Activated naive CD8-positive, alpha-beta T cell (primary cell): Measurements from ENCODE around the gene TMEM205.
A peak's percentile ranks its signal among the peaks of the same experiment; 100 is the strongest.

Experiments used
- H3K27ac Mint-ChIP-seq: one replicate; pipeline ENCODE4 v1.8.0; 2021; ENCODE audit warnings: mixed read lengths
- H3K27me3 Mint-ChIP-seq: one replicate; pipeline ENCODE4 v1.8.0; 2021; ENCODE audit warnings: mixed read lengths
- H3K36me3 Mint-ChIP-seq: one replicate; pipeline ENCODE4 v1.8.0; 2021; ENCODE audit warnings: mixed read lengths
- H3K4me1 Mint-ChIP-seq: one replicate; pipeline ENCODE4 v1.8.0; 2021; ENCODE audit warnings: low read depth, mixed read lengths
- H3K4me3 Mint-ChIP-seq: one replicate; pipeline ENCODE4 v1.8.0; 2021; ENCODE audit warnings: mild to moderate bottlenecking, mixed read lengths
- H3K9me3 Mint-ChIP-seq: one replicate; pipeline ENCODE4 v1.8.0; 2021; ENCODE audit warnings: low read depth, mixed read lengths

The TMEM205 gene

DNA sequence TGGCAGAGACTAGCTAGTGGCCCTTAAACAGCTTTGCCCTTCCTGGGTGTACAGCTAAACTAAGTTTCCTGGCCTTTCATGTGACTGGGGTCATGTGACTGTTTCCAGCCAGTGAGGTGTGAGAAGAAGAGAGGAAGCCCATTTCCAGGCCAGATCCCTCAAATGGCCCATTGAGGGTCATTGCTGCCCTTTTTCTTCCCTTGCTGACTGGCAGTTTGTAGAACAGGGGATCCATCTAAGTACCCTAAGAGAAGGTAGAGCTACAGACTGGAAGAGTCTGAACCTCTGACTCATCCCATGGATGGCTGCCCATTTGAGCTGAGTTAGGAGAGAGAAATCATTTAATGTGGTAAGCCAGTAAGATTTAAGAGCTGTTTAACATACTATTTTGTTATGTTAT is 31.2 kb upstream of the TMEM205 start:
- H3K36me3 Mint-ChIP-seq, result peaks cover 5% of the 10 kb centered on the region
- no peak overlapping the region for H3K4me3 Mint-ChIP-seq
- H3K27me3 Mint-ChIP-seq, result peaks cover 6% of the 10 kb centered on the region
- no peaks in the 10 kb centered on the region for H3K9me3 Mint-ChIP-seq
- peaks cover 49% of the 10 kb centered on the region for H3K4me1 Mint-ChIP-seq
- peak overlapping the region; percentile 86 for H3K27ac Mint-ChIP-seq

DNA sequence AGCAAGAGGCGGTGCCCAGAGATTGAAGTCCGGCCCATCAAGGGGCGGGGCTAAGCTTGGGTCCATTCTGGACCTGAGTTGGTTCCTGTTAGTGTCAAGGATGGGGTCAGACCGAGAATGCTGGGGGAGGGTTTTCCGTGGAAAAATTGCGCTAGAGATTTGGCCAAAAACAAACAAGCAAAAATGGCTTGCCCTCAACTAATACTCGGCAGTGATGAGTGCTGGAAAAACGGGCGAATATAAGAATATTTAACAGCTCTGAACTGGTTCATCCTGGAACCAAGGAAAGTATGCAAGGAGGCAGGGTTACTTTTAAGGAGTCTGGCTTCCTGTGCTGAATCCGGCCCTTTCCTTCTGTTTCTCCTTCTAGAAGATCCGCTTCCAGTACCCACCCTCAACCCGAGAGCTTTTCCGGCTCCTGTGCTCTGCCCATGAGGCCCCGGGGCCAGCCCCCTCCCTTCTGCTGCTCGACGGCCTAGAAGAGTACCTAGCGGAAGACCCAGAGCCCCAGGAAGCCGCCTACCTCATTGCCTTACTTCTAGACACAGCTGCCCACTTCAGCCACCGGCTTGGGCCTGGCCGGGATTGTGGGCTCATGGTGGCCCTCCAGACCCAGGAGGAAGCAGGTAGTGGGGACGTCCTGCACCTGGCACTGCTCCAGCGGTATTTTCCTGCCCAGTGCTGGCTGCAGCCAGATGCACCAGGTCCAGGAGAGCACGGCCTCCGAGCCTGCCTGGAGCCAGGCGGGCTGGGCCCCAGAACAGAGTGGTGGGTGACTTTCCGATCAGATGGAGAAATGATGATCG is 29.3 kb upstream of the TMEM205 start:
- no peaks in the 10 kb centered on the region for H3K9me3 Mint-ChIP-seq
- no peak overlapping the region for H3K4me3 Mint-ChIP-seq
- H3K36me3 Mint-ChIP-seq, result peaks cover 8% of the 10 kb centered on the region
- H3K4me1 Mint-ChIP-seq, result peaks cover 37% of the 10 kb centered on the region
- no peaks in the 10 kb centered on the region for H3K27me3 Mint-ChIP-seq
- no peak overlapping the region for H3K27ac Mint-ChIP-seq

DNA sequence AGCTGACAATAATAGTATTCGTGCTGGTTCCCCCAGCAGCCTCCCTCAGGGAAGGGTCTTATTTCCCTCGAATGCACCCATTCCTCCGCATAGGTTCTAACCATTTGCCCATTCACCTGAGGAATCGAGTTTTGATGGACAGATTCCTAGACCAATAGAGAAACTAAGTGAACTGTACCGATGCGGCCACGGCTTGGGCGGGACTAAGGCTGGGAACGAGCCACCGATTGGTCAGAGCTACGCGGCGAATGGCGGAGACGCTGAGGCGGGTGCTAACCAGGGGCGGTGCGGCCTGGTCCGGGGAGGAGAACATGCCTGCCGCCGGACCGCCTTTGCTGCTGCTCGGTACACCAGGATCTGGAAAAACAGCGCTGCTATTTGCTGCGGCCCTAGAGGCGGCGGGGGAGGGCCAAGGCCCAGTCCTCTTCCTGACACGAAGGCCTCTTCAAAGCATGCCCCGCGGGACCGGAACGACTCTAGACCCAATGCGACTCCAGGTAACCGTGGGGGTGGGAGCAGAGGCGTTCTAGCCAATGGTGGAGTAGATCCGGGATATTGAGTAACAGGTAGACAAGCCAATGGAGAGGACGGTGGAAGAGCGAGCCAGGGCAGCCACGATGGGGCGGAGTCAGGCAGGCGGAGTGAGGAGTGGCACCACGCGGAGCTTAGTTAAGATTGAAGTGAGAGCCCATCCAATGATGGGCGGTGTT is 28.5 kb upstream of the TMEM205 start, which contains the start of gene SWSAP1:
SWSAP1 (plus strand) TSS at position 234 of the 710 bp plus-strand sequence; CDS start at position 249, 15 bp downstream.
- H3K36me3 Mint-ChIP-seq, result peaks cover 9% of the 10 kb centered on the region
- H3K4me3 Mint-ChIP-seq, result peak within 1 kb of the TSS; percentile 24
- no peaks in the 10 kb centered on the region for H3K27me3 Mint-ChIP-seq
- H3K4me1 Mint-ChIP-seq, result peaks cover 31% of the 10 kb centered on the region
- H3K9me3 Mint-ChIP-seq, result no peaks in the 10 kb centered on the region
- no peak within 1 kb of the TSS for H3K27ac Mint-ChIP-seq

DNA sequence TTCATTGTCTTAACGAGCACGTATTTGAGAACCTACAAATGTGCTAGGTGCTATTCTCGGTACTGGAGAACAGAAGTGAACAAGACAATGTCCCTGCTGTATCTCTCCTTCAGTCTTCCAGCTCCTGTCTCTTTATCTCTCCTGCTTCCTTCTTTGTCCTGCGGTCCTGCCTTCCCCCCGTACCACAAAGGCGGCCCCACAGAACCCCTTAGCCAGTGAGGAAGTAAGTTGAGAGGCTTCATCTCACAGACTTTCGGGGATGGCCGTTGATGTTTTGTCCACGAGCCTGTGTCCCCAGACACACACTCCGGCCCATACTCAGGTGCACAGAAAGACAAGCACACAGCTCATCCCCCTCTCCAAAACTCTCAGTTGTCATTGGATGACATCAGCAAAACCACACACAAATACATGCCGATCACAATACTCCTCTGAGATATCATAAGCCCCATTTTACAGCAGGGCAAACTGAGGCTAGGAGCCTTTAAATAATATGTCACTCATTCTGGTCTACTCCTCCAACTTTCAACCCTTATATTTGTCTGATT is 27.9 kb upstream of the TMEM205 start:
- Mint-ChIP-seq H3K4me3 (no peak overlapping the region), H3K9me3 (no peaks in the 10 kb centered on the region), H3K4me1 (peaks cover 31% of the 10 kb centered on the region), H3K27ac (no peak overlapping the region), H3K36me3 (peaks cover 14% of the 10 kb centered on the region), H3K27me3 (no peaks in the 10 kb centered on the region)

DNA sequence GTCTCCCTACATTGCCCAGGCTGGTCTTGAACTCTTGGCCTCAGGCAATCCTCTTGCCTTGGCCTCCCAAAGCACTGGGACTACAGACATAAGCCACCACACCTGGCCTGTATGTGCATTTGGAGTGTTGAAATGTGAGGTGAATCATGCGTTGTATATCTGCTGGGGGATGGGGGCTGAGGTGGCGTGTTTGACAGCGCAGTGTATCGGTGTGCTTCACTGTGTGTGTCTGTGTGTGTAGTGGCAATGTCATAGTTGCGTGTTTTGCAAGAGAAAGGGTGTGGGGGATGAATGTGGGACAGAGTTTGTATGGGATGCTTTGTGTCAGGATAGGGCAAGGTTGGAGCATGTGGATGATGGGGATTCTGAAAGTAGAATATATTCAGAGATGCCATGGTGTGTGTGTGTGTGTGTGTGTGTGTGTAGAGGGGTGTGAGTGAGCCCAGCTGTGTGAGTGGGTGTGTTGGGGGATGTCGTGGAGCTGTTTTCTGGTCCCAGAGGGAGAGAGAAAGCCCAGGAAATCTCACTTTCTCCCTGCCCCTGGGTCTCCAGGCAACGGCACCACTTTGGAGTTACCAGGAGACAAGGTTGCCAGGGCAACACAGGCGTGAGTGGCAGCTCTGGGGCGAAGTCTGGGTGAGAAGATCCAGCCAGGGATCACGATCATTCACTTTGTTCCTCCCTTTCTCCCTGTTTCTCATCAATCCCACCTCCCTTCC is 27.3 kb upstream of the TMEM205 start:
- Mint-ChIP-seq H3K27me3 (no peaks in the 10 kb centered on the region), H3K9me3 (no peaks in the 10 kb centered on the region), H3K27ac (no peak overlapping the region), H3K4me1 (peaks cover 26% of the 10 kb centered on the region), H3K36me3 (peaks cover 14% of the 10 kb centered on the region), H3K4me3 (peak overlapping the region; percentile 24)

DNA sequence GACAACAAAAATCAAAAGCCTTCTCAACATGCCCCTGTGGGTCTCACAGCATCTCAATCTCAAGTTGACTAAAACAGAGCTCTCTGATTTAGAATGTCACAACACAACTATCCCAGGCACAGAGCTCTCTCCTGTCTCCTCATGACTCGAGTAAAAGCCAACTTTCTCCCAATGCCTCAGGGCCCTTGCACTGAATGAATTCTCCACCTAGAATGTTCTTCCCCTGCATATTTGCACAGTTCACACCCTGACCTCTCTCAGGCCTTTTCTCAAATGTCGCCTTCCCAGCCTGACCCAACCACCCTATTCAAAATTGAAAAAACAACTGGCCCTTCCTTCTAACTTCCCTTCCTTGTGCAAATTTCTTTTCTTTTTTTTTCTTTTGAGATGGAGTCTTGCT is 24.7 kb upstream of the TMEM205 start:
- Mint-ChIP-seq H3K27me3 (no peaks in the 10 kb centered on the region), H3K9me3 (no peaks in the 10 kb centered on the region), H3K4me1 (peaks cover 10% of the 10 kb centered on the region), H3K36me3 (peaks cover 11% of the 10 kb centered on the region), H3K4me3 (no peak overlapping the region), H3K27ac (no peak overlapping the region)

DNA sequence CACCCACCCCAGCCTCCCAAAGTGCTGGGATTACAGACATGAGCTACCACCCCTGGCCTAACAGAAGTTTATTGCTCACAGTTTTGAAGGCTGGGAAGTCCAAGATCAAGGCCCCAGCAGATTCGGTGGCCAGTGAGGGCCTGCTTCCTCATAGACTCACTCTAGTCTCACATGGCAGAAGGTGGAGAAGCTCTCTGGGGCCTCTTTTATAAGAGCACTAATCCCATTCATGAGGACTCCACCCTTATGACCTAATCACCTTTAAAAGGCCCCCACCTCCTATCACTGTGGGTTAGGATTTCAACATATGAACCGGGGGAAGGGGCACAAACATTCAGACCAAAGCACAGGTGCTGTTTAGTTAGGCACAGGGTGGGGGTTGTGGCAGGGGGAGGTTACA is 21.5 kb upstream of the TMEM205 start:
- Mint-ChIP-seq H3K27ac (no peak overlapping the region), H3K27me3 (no peaks in the 10 kb centered on the region), H3K4me1 (peaks cover 2% of the 10 kb centered on the region), H3K9me3 (no peaks in the 10 kb centered on the region), H3K36me3 (peaks cover 12% of the 10 kb centered on the region), H3K4me3 (no peak overlapping the region)

DNA sequence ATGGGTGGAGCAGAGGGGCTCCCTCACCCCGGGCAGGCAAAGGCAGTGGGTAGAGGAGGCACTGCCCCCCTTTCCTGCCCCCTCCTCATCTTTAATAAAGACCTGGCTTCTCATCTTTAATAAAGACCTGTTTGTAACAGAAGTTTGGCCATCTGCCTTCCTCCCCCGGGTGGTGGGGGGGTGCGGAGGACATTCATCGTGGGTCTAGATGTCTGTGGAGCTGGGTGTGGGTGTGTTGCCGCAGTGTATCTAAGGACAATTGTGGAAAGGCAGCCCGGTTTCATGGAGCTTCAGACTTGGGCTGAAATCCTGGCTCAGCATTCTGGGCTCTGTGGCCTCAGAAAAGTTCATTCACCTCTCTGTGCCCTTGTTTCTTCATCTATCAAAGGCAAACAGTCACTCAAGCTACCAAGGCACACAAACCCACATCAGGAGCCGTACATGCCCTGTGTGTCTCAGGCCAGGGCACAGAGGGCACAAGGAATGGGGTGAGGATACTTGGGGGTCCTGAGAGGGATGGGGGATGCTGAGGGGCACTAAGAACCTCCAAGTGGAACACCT is 19.6 kb upstream of the TMEM205 start:
- Mint-ChIP-seq H3K9me3 (no peaks in the 10 kb centered on the region), H3K27ac (no peak overlapping the region), H3K36me3 (peaks cover 8% of the 10 kb centered on the region), H3K27me3 (no peaks in the 10 kb centered on the region), H3K4me3 (no peak overlapping the region), H3K4me1 (no peaks in the 10 kb centered on the region)

DNA sequence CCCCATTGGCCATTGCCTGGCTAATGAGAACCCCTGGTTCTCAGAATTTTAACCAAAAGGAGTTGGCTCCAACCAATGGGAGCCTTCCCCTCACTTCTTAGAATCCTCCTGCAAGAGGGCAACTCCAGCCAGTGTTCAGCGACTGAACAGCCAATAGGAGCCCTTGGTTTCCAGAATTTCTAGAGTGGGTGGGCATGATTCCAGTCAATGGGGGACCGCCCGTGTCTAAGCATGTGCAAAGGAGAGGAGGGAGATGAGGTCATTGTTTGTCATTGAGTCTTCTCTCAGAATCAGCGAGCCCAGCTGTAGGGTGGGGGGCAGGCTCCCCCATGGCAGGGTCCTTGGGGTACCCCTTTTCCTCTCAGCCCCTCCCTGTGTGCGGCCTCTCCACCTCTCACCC is 18.9 kb upstream of the TMEM205 start:
- Mint-ChIP-seq H3K4me1 (no peaks in the 10 kb centered on the region), H3K36me3 (peaks cover 8% of the 10 kb centered on the region), H3K9me3 (no peaks in the 10 kb centered on the region), H3K4me3 (no peak overlapping the region), H3K27me3 (no peaks in the 10 kb centered on the region), H3K27ac (no peak overlapping the region)

DNA sequence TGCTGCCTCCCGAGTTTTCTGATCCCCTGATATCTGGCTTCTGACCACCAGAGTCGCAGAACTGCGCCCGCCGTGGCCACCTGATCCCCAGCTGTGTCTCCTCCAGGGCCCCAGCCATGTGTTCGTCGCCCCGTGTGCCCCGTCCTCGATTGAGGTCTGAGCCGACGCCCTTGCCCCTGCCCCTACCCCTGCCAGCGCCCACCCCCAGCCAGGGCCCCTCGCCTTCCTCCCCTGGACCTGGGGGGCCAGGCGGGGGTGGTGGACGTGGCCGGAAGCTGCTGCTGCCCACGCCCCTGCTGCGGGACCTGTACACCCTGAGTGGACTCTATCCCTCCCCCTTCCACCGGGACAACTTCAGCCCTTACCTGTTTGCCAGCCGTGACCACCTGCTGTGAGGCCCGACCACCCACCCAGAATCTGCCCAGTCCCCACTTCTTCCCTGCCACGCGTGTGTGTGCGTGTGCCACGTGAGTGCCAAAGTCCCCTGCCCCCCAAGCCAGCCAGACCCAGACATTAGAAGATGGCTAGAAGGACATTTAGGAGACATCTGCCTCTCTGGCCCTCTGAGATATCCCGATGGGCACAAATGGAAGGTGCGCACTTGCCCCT is 18.3 kb upstream of the TMEM205 start:
- H3K27ac Mint-ChIP-seq, result no peak overlapping the region
- no peak overlapping the region for H3K4me3 Mint-ChIP-seq
- no peaks in the 10 kb centered on the region for H3K27me3 Mint-ChIP-seq
- peaks cover 6% of the 10 kb centered on the region for H3K36me3 Mint-ChIP-seq
- H3K9me3 Mint-ChIP-seq, result no peaks in the 10 kb centered on the region
- H3K4me1 Mint-ChIP-seq, result no peaks in the 10 kb centered on the region

DNA sequence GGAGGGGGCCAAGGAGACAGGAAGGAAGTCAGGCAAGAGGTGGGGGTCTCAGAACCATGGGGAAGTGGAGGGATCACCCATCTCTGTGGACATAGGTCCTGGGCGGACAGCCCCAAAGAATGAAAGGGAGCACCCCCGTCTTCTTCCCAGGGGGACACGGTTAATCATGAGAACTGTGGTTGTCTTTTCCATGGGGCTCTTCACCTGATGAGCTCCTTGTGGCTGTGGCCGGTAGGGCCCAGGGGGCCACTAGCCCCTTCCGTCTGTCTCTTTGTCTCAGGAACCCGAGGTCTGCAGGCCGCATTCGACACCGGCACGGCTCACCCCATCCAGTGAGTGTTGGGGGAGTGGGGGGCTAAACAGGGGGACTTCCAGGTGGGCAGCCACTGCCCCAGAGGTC is 17.8 kb upstream of the TMEM205 start:
- Mint-ChIP-seq H3K27me3 (no peaks in the 10 kb centered on the region), H3K4me3 (no peak overlapping the region), H3K9me3 (no peaks in the 10 kb centered on the region), H3K4me1 (no peaks in the 10 kb centered on the region), H3K27ac (no peak overlapping the region), H3K36me3 (peaks cover 2% of the 10 kb centered on the region)

DNA sequence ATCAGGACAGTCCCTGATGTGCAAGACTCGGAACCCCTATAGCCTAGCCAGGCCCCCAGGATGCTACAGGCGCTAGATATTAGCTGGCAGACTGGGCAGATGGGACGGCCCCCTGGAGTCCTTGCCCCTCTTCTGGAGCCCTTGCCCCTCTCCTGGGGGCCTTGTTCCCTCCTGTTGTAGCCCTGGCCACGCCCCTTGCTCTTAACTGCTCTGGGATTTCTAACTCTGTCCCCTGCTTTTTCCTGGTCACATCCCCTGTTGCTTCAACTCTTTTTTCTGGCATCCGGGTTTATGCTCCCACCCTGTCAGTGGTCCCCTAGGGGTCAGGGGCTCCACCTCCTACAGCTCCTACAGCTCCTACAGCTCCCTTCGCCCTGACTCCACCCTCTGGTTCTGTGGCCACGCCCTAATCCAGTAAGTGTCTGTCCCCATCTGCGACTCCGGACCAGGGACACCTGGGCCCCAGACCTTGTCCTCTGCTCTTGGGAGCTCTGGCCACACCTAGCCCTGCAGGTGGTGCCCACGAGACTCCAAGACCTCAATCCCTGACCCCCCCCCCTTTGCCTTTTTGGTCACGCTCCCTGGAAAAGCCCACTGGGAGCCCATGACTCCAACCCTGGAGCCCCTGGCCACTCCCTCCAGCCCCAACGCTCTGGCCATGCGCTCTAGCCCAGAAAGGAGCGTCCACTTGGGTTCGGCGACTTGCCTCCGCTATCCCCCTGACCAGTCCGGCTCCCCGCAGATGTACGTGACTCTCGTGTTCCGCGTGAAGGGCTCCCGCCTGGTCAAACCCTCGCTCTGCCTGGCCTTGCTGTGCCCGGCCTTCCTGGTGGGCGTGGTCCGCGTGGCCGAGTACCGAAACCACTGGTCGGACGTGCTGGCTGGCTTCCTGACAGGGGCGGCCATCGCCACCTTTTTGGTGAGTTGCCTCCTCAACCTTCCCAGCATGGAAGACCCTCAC is 16.0 kb upstream of the TMEM205 start:
- no peak overlapping the region for H3K4me3 Mint-ChIP-seq
- H3K4me1 Mint-ChIP-seq, result no peaks in the 10 kb centered on the region
- H3K27me3 Mint-ChIP-seq, result no peaks in the 10 kb centered on the region
- H3K9me3 Mint-ChIP-seq, result no peaks in the 10 kb centered on the region
- H3K27ac Mint-ChIP-seq, result no peak overlapping the region
- H3K36me3 Mint-ChIP-seq, result peaks cover 2% of the 10 kb centered on the region

DNA sequence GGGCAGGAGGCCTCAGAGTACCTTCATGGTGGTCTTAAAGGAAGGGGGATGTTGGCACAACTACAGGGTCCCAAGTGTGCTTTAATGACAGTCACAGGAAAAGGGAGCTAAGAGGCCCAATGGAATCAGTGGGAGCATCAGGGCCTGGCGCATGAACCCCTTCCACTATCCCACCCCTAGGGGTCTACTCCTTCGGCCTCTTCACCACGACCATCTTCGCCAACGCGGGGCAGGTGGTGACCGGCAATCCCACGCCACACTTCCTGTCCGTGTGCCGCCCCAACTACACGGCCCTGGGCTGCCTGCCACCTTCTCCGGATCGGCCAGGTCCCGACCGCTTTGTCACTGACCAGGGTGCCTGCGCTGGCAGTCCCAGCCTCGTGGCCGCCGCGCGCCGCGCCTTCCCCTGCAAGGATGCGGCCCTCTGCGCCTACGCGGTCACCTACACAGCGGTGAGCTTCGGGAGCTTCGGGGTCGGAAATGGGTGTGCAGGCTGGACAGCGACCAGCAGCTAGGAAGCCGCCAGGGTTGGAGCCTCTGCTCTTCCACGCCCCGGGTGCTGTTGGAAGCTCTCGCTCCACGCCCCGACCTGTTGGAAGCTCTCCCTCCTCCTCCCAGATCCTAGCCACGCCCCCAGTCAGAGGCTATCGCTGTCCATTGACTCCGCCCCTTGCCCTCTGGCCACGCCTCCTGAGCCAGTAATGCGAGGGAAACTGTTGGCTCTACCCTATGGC is 15.1 kb upstream of the TMEM205 start:
- Mint-ChIP-seq H3K4me3 (no peak overlapping the region), H3K4me1 (peaks cover 3% of the 10 kb centered on the region), H3K9me3 (no peaks in the 10 kb centered on the region), H3K27ac (no peak overlapping the region), H3K27me3 (peaks cover 2% of the 10 kb centered on the region), H3K36me3 (peaks cover 2% of the 10 kb centered on the region)
